HEK293 (cell line): ENCODE measurements around the gene TRAP1.
"Not testable (repeated sequence)": the region's sequence is repeated elsewhere in the genome, so short reads cannot be mapped to it uniquely, and the experiment has no call there.

ENCODE experiments used
- CTCF ChIA-PET: fragments of 350-600 bp; formaldehyde crosslinking; extraction: SDS; loops from one replicate; lab custom pipeline; 2021; ENCODE audit warnings: antibody characterized with exemption; lab: Yijun Ruan, JAX
- POLR2A ChIA-PET: fragments of 300-600 bp; formaldehyde crosslinking; extraction: SDS; loops from one replicate; lab custom pipeline; 2020; ENCODE audit warnings: antibody characterized with exemption, inconsistent platforms; lab: Yijun Ruan, JAX
- H3K27ac ChIP-seq: fragments of 200-500 bp; sonication (Bioruptor generic); 2 replicates; pipeline ENCODE4 v1.5.1; 2014; ENCODE audit warnings: low read depth, low read length, control low read depth, inconsistent platforms; ENCODE audit errors: extremely low read depth
- H3K36me3 ChIP-seq, 2 experiments: fragments of 200-500 bp in 1 of 2; sonication (Bioruptor generic) in 1 of 2; 1 replicate in 1 of 2; 2 replicates in 1 of 2; pipeline ENCODE4 v1.5.1; 2014 to 2017; ENCODE audit warnings: inconsistent platforms in 2 of 2, low read length in 2 of 2; ENCODE audit not compliant: control insufficient read depth in 2 of 2, insufficient read depth in 1 of 2
- H3K4me1 ChIP-seq: fragments of 200-500 bp; sonication (Bioruptor generic); 2 replicates; pipeline ENCODE4 v1.5.1; 2014; ENCODE audit warnings: mild to moderate bottlenecking, low read length, inconsistent platforms; ENCODE audit not compliant: control insufficient read depth, insufficient read depth
- H3K4me3 ChIP-seq: 2 replicates; pipeline ENCODE4 v1.5.1; 2011; ENCODE audit warnings: low read depth, mild to moderate bottlenecking, control low read depth, low read length, moderate library complexity
- H3K9me3 ChIP-seq: fragments of 200-500 bp; sonication (Bioruptor generic); 2 replicates; pipeline ENCODE4 v1.5.1; 2014; ENCODE audit warnings: low read depth, low read length, inconsistent platforms; ENCODE audit not compliant: control insufficient read depth, insufficient read depth
- BCL11B ChIP-seq: fragments of 450-650 bp; formaldehyde crosslinking; IDR thresholded peaks from 2 replicates; pipeline ENCODE4 v1.5.1; 2016; ENCODE audit warnings: low read depth, missing biosample characterization, missing genetic modification characterization
- GFI1B ChIP-seq: fragments of 450-650 bp; formaldehyde crosslinking; IDR thresholded peaks from 2 replicates; pipeline ENCODE4 v1.5.1; 2016; ENCODE audit warnings: missing biosample characterization, missing genetic modification characterization
- GLIS1 ChIP-seq: fragments of 450-650 bp; formaldehyde crosslinking; IDR thresholded peaks from 2 replicates; pipeline ENCODE4 v1.5.1; 2016; ENCODE audit warnings: missing biosample characterization, missing genetic modification characterization
- GLIS2 ChIP-seq: fragments of 450-650 bp; formaldehyde crosslinking; IDR thresholded peaks from 2 replicates; pipeline ENCODE4 v1.5.1; 2016; ENCODE audit warnings: missing biosample characterization, missing genetic modification characterization
- HOXA7 ChIP-seq: sonication (generic); formaldehyde crosslinking; IDR thresholded peaks from 2 replicates; pipeline ENCODE4 v1.8.1; 2022; ENCODE audit warnings: missing genetic modification reagents, borderline replicate concordance
- MYNN ChIP-seq: fragments of 450-650 bp; formaldehyde crosslinking; IDR thresholded peaks from 2 replicates; pipeline ENCODE4 v1.5.1; 2016; ENCODE audit warnings: missing biosample characterization, missing genetic modification characterization, borderline replicate concordance
- RBAK ChIP-seq: fragments of 450-650 bp; formaldehyde crosslinking; IDR thresholded peaks from 2 replicates; pipeline ENCODE4 v1.5.1; 2016; ENCODE audit warnings: missing biosample characterization, missing genetic modification characterization
- SCRT1 ChIP-seq: fragments of 450-650 bp; formaldehyde crosslinking; IDR thresholded peaks from 2 replicates; pipeline ENCODE4 v1.5.1; 2016; ENCODE audit warnings: missing biosample characterization, missing genetic modification characterization, borderline replicate concordance
- SP2 ChIP-seq: fragments of 450-650 bp; formaldehyde crosslinking; IDR thresholded peaks from 2 replicates; pipeline ENCODE4 v1.5.1; 2016; ENCODE audit warnings: missing biosample characterization, missing genetic modification characterization
- YY1 ChIP-seq: fragments of 450-650 bp; formaldehyde crosslinking; IDR thresholded peaks from 2 replicates; pipeline ENCODE4 v1.5.1; 2018; ENCODE audit warnings: missing biosample characterization, missing genetic modification characterization
- ZIC2 ChIP-seq: fragments of 450-650 bp; formaldehyde crosslinking; IDR thresholded peaks from 2 replicates; pipeline ENCODE4 v1.5.1; 2016; ENCODE audit warnings: missing biosample characterization, missing genetic modification characterization
- ZNF266 ChIP-seq: fragments of 450-650 bp; formaldehyde crosslinking; IDR thresholded peaks from 2 replicates; pipeline ENCODE4 v1.5.1; 2016; ENCODE audit warnings: missing biosample characterization, missing genetic modification characterization, low read depth
- TF ChIP-seq, protein P1 (sequence below): fragments of 450-650 bp; formaldehyde crosslinking; IDR thresholded peaks from 2 replicates; pipeline ENCODE4 v1.5.1; 2016; ENCODE audit warnings: missing biosample characterization, missing genetic modification characterization, borderline replicate concordance
- TF ChIP-seq, protein P2 (sequence below): fragments of 450-650 bp; formaldehyde crosslinking; IDR thresholded peaks from 2 replicates; pipeline ENCODE4 v1.5.1; 2016; ENCODE audit warnings: missing biosample characterization, missing genetic modification characterization
- TF ChIP-seq, protein P3 (sequence below): fragments of 450-650 bp; IDR thresholded peaks from 2 replicates; pipeline ENCODE4 v1.5.1; 2018; ENCODE audit warnings: missing biosample characterization, missing genetic modification characterization
- TF ChIP-seq, protein P4 (sequence below): fragments of 450-650 bp; formaldehyde crosslinking; IDR thresholded peaks from 2 replicates; pipeline ENCODE4 v1.5.1; 2016; ENCODE audit warnings: missing biosample characterization, missing genetic modification characterization, borderline replicate concordance

Gene TRAP1

DNA sequence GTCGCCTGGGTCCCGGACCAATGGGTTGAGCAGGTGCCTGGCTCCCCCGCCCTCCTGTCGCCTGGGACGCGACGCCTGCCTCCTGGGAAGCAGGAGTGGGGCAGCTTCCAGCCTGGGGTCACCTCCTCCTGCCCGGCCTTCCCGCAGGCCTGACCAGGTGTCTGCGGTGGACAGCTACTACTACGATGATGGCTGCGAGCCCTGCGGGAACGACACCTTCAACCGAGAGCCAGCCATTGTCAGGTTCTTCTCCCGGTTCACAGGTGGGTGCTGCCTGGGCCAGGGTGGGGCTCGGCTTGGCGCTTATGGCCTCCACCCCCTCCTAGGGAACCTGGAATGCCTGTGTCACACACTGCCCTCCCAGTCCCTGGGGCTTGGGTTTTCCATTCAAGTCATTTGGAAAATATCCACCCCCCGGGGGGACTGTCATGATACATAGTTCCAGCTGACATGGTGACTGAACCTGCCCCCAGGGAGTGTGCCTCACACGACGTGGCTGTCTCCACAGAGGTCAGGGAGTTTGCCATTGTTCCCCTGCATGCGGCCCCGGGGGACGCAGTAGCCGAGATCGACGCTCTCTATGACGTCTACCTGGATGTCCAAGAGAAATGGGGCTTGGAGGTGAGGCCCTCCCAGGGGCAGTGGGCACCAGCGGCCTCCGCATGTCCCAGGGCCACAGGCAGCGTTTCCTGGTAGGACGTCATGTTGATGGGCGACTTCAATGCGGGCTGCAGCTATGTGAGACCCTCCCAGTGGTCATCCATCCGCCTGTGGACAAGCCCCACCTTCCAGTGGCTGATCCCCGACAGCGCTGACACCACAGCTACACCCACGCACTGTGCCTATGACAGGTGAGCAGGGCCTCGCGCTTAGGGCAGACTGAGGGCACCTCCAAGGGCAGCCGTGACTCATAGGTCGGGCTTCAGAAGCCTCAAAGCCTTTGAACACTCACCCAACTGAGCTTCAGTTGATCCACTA lies 60.5 kb downstream of the TRAP1 start:
- H3K36me3 ChIP-seq = peaks cover 23 to 88% of the 10 kb centered on the region in 2 experiments
- H3K9me3 ChIP-seq = no peaks in the 10 kb centered on the region
- ChIA-PET CTCF (no interaction called here), POLR2A (interaction anchor here (0.6 kb wide), 1 partner anchor 256 kb away, joined by 3 read pairs; no protein-coding TSS in a partner anchor)
- no peak overlapping the region for H3K4me3 ChIP-seq
- no peaks in the 10 kb centered on the region for H3K4me1 ChIP-seq
- H3K27ac ChIP-seq = no peak overlapping the region
- TF ChIP-seq RBAK (no peak), SCRT1 (tag by site-specific recombination) (0 out of 2 replicates have a peak, but pooled peaks have one; percentile 27), GLIS1 (tag by site-specific recombination) (peak; percentile 37), YY1 (tag by site-specific recombination) (no peak), ZIC2 (tag by site-specific recombination) (peak; percentile 18; the same call in 1 of the 2 replicates), MYNN (no peak)

DNA sequence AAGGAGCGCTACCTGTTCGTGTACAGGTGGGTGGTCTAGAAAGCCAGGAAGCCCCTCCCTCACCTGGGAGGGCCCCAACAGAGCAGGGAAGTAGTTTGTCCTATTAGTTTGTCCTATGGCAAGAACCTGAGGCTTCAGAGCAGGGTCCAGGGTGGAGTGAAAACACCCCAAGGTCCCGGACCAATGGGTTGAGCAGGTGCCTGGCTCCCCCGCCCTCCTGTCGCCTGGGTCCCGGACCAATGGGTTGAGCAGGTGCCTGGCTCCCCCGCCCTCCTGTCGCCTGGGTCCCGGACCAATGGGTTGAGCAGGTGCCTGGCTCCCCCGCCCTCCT lies 61.2 kb downstream of the TRAP1 start:
- TF ChIP-seq SP2 (tag by site-specific recombination) = 0 out of 2 replicates have a peak, but pooled peaks have one; percentile 7
- peaks cover 22 to 88% of the 10 kb centered on the region in 2 experiments for H3K36me3 ChIP-seq
- H3K4me3 ChIP-seq, H3K9me3 ChIP-seq, H3K27ac ChIP-seq, POLR2A ChIA-PET, H3K4me1 ChIP-seq: not testable (repeated sequence)
- CTCF ChIA-PET = interaction anchor here (1.1 kb wide), 1 partner anchor 9 kb away, joined by 4 read pairs; no protein-coding TSS in a partner anchor

DNA sequence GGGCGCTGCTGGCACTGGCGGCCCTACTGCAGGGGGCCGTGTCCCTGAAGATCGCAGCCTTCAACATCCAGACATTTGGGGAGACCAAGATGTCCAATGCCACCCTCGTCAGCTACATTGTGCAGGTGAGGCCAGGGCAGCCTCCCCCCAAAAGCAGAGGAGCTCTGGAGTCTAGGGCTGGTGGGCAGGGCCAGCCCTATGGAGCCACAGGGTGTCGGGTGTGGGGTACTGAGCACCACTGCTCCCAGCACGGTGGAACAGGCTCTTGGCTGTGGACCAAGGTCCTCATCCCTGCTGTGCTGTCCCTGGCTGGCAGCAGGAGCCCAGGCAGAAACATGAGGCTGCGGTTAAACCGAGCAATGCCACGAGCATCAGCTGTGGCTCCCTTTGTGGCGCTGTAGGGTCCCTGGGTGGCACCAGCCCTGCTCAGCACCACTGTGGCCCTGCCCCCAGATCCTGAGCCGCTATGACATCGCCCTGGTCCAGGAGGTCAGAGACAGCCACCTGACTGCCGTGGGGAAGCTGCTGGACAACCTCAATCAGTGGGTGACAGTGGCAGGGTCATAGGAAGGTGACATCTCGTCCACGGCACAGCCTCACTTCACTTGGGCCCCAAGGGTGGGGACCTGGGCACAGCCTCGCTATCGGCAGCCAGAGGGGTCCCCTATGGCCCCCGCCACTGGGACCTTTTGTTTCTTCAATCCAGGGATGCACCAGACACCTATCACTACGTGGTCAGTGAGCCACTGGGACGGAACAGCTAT lies 61.7 kb downstream of the TRAP1 start:
- no peaks in the 10 kb centered on the region for H3K9me3 ChIP-seq
- H3K4me1 ChIP-seq = no peaks in the 10 kb centered on the region
- H3K4me3 ChIP-seq = no peak overlapping the region
- H3K36me3 ChIP-seq = peaks cover 17 to 89% of the 10 kb centered on the region in 2 experiments
- no peak overlapping the region for H3K27ac ChIP-seq
- TF ChIP-seq ZNF266 (tag by site-specific recombination) (no peak), GFI1B (no peak), BCL11B (tag by site-specific recombination) (peak; percentile 41; the same call in 1 of the 2 replicates), HOXA7 (CRISPR knock-in tag) (no peak), GLIS2 (peak; percentile 40; the same call in 1 of the 2 replicates), ZIC2 (tag by site-specific recombination) (peak; percentile 75)
- TF ChIP-seq, protein P1, sequence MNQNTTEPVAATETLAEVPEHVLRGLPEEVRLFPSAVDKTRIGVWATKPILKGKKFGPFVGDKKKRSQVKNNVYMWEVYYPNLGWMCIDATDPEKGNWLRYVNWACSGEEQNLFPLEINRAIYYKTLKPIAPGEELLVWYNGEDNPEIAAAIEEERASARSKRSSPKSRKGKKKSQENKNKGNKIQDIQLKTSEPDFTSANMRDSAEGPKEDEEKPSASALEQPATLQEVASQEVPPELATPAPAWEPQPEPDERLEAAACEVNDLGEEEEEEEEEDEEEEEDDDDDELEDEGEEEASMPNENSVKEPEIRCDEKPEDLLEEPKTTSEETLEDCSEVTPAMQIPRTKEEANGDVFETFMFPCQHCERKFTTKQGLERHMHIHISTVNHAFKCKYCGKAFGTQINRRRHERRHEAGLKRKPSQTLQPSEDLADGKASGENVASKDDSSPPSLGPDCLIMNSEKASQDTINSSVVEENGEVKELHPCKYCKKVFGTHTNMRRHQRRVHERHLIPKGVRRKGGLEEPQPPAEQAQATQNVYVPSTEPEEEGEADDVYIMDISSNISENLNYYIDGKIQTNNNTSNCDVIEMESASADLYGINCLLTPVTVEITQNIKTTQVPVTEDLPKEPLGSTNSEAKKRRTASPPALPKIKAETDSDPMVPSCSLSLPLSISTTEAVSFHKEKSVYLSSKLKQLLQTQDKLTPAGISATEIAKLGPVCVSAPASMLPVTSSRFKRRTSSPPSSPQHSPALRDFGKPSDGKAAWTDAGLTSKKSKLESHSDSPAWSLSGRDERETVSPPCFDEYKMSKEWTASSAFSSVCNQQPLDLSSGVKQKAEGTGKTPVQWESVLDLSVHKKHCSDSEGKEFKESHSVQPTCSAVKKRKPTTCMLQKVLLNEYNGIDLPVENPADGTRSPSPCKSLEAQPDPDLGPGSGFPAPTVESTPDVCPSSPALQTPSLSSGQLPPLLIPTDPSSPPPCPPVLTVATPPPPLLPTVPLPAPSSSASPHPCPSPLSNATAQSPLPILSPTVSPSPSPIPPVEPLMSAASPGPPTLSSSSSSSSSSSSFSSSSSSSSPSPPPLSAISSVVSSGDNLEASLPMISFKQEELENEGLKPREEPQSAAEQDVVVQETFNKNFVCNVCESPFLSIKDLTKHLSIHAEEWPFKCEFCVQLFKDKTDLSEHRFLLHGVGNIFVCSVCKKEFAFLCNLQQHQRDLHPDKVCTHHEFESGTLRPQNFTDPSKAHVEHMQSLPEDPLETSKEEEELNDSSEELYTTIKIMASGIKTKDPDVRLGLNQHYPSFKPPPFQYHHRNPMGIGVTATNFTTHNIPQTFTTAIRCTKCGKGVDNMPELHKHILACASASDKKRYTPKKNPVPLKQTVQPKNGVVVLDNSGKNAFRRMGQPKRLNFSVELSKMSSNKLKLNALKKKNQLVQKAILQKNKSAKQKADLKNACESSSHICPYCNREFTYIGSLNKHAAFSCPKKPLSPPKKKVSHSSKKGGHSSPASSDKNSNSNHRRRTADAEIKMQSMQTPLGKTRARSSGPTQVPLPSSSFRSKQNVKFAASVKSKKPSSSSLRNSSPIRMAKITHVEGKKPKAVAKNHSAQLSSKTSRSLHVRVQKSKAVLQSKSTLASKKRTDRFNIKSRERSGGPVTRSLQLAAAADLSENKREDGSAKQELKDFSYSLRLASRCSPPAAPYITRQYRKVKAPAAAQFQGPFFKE = no peak
- TF ChIP-seq, protein P2, sequence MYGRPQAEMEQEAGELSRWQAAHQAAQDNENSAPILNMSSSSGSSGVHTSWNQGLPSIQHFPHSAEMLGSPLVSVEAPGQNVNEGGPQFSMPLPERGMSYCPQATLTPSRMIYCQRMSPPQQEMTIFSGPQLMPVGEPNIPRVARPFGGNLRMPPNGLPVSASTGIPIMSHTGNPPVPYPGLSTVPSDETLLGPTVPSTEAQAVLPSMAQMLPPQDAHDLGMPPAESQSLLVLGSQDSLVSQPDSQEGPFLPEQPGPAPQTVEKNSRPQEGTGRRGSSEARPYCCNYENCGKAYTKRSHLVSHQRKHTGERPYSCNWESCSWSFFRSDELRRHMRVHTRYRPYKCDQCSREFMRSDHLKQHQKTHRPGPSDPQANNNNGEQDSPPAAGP (tag by site-specific recombination) = no peak
- TF ChIP-seq, protein P3, sequence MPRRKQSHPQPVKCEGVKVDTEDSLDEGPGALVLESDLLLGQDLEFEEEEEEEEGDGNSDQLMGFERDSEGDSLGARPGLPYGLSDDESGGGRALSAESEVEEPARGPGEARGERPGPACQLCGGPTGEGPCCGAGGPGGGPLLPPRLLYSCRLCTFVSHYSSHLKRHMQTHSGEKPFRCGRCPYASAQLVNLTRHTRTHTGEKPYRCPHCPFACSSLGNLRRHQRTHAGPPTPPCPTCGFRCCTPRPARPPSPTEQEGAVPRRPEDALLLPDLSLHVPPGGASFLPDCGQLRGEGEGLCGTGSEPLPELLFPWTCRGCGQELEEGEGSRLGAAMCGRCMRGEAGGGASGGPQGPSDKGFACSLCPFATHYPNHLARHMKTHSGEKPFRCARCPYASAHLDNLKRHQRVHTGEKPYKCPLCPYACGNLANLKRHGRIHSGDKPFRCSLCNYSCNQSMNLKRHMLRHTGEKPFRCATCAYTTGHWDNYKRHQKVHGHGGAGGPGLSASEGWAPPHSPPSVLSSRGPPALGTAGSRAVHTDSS (tag by site-specific recombination) = no peak
- TF ChIP-seq, protein P4, sequence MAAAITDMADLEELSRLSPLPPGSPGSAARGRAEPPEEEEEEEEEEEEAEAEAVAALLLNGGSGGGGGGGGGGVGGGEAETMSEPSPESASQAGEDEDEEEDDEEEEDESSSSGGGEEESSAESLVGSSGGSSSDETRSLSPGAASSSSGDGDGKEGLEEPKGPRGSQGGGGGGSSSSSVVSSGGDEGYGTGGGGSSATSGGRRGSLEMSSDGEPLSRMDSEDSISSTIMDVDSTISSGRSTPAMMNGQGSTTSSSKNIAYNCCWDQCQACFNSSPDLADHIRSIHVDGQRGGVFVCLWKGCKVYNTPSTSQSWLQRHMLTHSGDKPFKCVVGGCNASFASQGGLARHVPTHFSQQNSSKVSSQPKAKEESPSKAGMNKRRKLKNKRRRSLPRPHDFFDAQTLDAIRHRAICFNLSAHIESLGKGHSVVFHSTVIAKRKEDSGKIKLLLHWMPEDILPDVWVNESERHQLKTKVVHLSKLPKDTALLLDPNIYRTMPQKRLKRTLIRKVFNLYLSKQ (tag by site-specific recombination) = no peak
- POLR2A ChIA-PET = no interaction called here
- CTCF ChIA-PET = interaction anchor here (1.1 kb wide), 1 partner anchor 9 kb away, joined by 4 read pairs; no protein-coding TSS in a partner anchor
